Progenitor cell of endocrine pancreas (in vitro differentiated cells): ENCODE measurements around the gene COL4A1. TPM values are rescaled to one million over a fixed set of nuclear protein-coding genes. Genes with fewer than 3 reads are reported as not detected.

ENCODE experiments used
- DNase-seq: peaks from one replicate; pipeline ENCODE4 v3.0.0; 2021; ENCODE audit warnings: low spot score; ENCODE audit not compliant: unreplicated experiment
- H3K27ac Mint-ChIP-seq: 2 replicates; pipeline ENCODE4 v1.8.0; 2021; ENCODE audit warnings: mild to moderate bottlenecking, moderate library complexity, mixed read lengths
- H3K27me3 Mint-ChIP-seq: 2 replicates; pipeline ENCODE4 v1.8.0; 2021; ENCODE audit warnings: mixed read lengths
- H3K36me3 Mint-ChIP-seq: 2 replicates; pipeline ENCODE4 v1.8.0; 2022; ENCODE audit warnings: mixed read lengths; ENCODE audit not compliant: insufficient read depth
- H3K4me1 Mint-ChIP-seq: 2 replicates; pipeline ENCODE4 v1.8.0; 2021; ENCODE audit warnings: low read depth, mixed read lengths
- H3K4me3 Mint-ChIP-seq: 2 replicates; pipeline ENCODE4 v1.8.0; 2021; ENCODE audit warnings: low read depth, mild to moderate bottlenecking, moderate library complexity, mixed read lengths
- H3K9me3 Mint-ChIP-seq: 2 replicates; pipeline ENCODE4 v1.8.0; 2021; ENCODE audit warnings: low read depth, mixed read lengths
- CTCF ChIP-seq: fragments of 200-600 bp; sonication (generic); IDR thresholded peaks from one replicate; pipeline ENCODE4 v1.5.0; 2021; ENCODE audit warnings: antibody characterized with exemption, mild to moderate bottlenecking; ENCODE audit not compliant: unreplicated experiment
- long read RNA-seq: library from polyadenylated mRNA; unstranded; transcript quantifications from one replicate; pipeline ENCODE4 v2.0.0, GENCODE V29; 2020
- total RNA-seq: library from RNA; stranded (reverse); gene quantifications from 2 replicates; pipeline ENCODE4 v1.2.1, GENCODE V29; 2021

COL4A1 gene
- total RNA-seq, result 81.3 and 90.8 TPM in 2 replicates
- long read RNA-seq, partial matches to known transcripts, result 39 of 42 reads
- long read RNA-seq, other reads (novel, unspliced or antisense), result 3 of 42 reads

GRCh38 chr13:110306960-110307766 is at the start of gene COL4A1, which contains the start of gene COL4A2:
TSS of gene COL4A1 (minus strand) at chr13:110307157. CDS start at chr13:110307027, 130 bp downstream.
TSS of gene COL4A2 (plus strand) at chr13:110307284. CDS start at chr13:110307904, 620 bp downstream.
- peaks cover 39% of the 10 kb centered on the region for H3K4me1 Mint-ChIP-seq
- H3K4me3 Mint-ChIP-seq, result peak within 1 kb of the TSS; percentile 85
- no peak for TF ChIP-seq CTCF
- DNase-seq, result peak; percentile 64
- H3K36me3 Mint-ChIP-seq, result peaks cover 5% of the 10 kb centered on the region
- H3K27ac Mint-ChIP-seq, result peak within 1 kb of the TSS; percentile 88
- H3K27me3 Mint-ChIP-seq, result peaks cover 34% of the 10 kb centered on the region
- no peaks in the 10 kb centered on the region for H3K9me3 Mint-ChIP-seq

- DNase-seq, result no peak
- no peak overlapping the region for H3K27ac Mint-ChIP-seq
- no peak for TF ChIP-seq CTCF
- H3K36me3 Mint-ChIP-seq, result peaks cover 7% of the 10 kb centered on the region
- no peak overlapping the region for H3K4me3 Mint-ChIP-seq
- H3K4me1 Mint-ChIP-seq, result peaks cover 5% of the 10 kb centered on the region
- H3K27me3 Mint-ChIP-seq, result no peaks in the 10 kb centered on the region
- no peaks in the 10 kb centered on the region for H3K9me3 Mint-ChIP-seq
Measured at GRCh38 chr13:110356362-110356761, 49.4 kb upstream of the COL4A1 start.

GRCh38 chr13:110354715-110355473 is 47.9 kb upstream of the COL4A1 start:
- H3K4me1 Mint-ChIP-seq, result peaks cover 5% of the 10 kb centered on the region
- no peak for TF ChIP-seq CTCF
- peak overlapping the region; percentile 83 for H3K27ac Mint-ChIP-seq
- H3K27me3 Mint-ChIP-seq, result no peaks in the 10 kb centered on the region
- DNase-seq, result no peak
- H3K4me3 Mint-ChIP-seq, result no peak overlapping the region
- peaks cover 7% of the 10 kb centered on the region for H3K36me3 Mint-ChIP-seq
- no peaks in the 10 kb centered on the region for H3K9me3 Mint-ChIP-seq

GRCh38 chr13:110354123-110354627 is 47.2 kb upstream of the COL4A1 start:
- DNase-seq, result no peak
- Mint-ChIP-seq H3K4me1 (peaks cover 5% of the 10 kb centered on the region), H3K9me3 (no peaks in the 10 kb centered on the region), H3K36me3 (peaks cover 7% of the 10 kb centered on the region), H3K27ac (no peak overlapping the region), H3K4me3 (no peak overlapping the region), H3K27me3 (no peaks in the 10 kb centered on the region)
- TF ChIP-seq CTCF, result no peak

- Mint-ChIP-seq H3K27ac (no peak overlapping the region), H3K4me1 (peaks cover 5% of the 10 kb centered on the region)
Measured at GRCh38 chr13:110353339-110353977, 46.5 kb upstream of the COL4A1 start.

More at GRCh38 chr13:110353339-110353977, 46.5 kb upstream of the COL4A1 start:
- no peak for TF ChIP-seq CTCF
- Mint-ChIP-seq H3K9me3 (no peaks in the 10 kb centered on the region), H3K36me3 (peaks cover 7% of the 10 kb centered on the region), H3K4me3 (no peak overlapping the region), H3K27me3 (no peaks in the 10 kb centered on the region)
- DNase-seq, result no peak
